RWPE2 (cell line): ENCODE data around the gene BARHL2.

ENCODE experiments used
- ATAC-seq: fragments of 200-7000 bp; cut with Tn5 transposase; 3 replicates; pipeline ENCODE4 v1.9.1; 2021; ENCODE audit warnings: low read depth
- DNase-seq: peaks from one replicate; pipeline ENCODE4 v3.0.0-alpha.2; 2020; ENCODE audit warnings: low spot score
- H3K27ac ChIP-seq: fragments of 450-650 bp; 2 replicates; pipeline ENCODE4 v1.5.1; 2017; ENCODE audit warnings: mild to moderate bottlenecking; ENCODE audit not compliant: poor library complexity, severe bottlenecking
- H3K27me3 ChIP-seq: fragments of 250-450 bp; sonication (Bioruptor Pico); 2 replicates; pipeline ENCODE4 v1.5.1; 2021; ENCODE audit warnings: mild to moderate bottlenecking, moderate library complexity; ENCODE audit not compliant: insufficient read depth, poor library complexity, severe bottlenecking
- H3K36me3 ChIP-seq: fragments of 250-450 bp; sonication (Bioruptor Pico); 2 replicates; pipeline ENCODE4 v1.5.1; 2020; ENCODE audit warnings: low read depth, mild to moderate bottlenecking, moderate library complexity
- H3K4me1 ChIP-seq: fragments of 250-450 bp; sonication (Bioruptor Pico); 2 replicates; pipeline ENCODE4 v1.5.1; 2021; ENCODE audit warnings: mild to moderate bottlenecking, moderate library complexity; ENCODE audit not compliant: insufficient read depth, poor library complexity, severe bottlenecking
- H3K4me3 ChIP-seq: fragments of 250-450 bp; sonication (Bioruptor Pico); 2 replicates; pipeline ENCODE4 v1.5.1; 2021; ENCODE audit warnings: mild to moderate bottlenecking, moderate library complexity; ENCODE audit not compliant: severe bottlenecking
- H3K9me3 ChIP-seq: fragments of 250-450 bp; sonication (Bioruptor Pico); 2 replicates; pipeline ENCODE4 v1.5.1; 2021; ENCODE audit warnings: mild to moderate bottlenecking, moderate library complexity; ENCODE audit not compliant: severe bottlenecking
- TF ChIP-seq, protein P1 (sequence below): fragments of 450-650 bp; IDR thresholded peaks from one replicate; pipeline ENCODE4 v1.5.1; 2017; ENCODE audit warnings: mild to moderate bottlenecking, moderate library complexity; ENCODE audit not compliant: poor library complexity, severe bottlenecking

BARHL2 gene

DNA sequence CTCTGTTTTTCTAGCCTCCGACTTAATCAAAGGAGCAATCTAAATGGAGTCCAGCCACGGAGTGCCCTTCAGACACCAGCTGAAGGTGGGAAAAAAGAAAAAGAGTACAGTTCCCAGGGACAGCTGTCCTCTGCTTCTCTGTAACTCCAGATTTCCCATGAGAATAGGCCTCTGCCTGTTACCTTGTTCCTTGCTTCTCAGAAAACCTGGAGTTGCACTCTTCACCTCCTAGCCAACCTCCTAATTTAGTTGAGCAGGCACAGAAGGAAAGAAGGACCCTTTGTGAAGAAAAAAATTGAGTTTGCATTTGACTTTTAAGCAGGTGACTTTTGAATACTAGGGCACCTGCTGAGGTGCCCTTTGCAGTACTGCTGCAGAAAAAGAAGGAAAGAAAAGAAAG lies 8.3 kb downstream of the BARHL2 start:
- ATAC-seq (no peak), DNase-seq (no peak)
- no peaks in the 10 kb centered on the region for H3K36me3 ChIP-seq
- peaks cover 98% of the 10 kb centered on the region for H3K27me3 ChIP-seq
- no peaks in the 10 kb centered on the region for H3K9me3 ChIP-seq
- H3K27ac ChIP-seq, result no peak overlapping the region
- TF ChIP-seq, protein P1, sequence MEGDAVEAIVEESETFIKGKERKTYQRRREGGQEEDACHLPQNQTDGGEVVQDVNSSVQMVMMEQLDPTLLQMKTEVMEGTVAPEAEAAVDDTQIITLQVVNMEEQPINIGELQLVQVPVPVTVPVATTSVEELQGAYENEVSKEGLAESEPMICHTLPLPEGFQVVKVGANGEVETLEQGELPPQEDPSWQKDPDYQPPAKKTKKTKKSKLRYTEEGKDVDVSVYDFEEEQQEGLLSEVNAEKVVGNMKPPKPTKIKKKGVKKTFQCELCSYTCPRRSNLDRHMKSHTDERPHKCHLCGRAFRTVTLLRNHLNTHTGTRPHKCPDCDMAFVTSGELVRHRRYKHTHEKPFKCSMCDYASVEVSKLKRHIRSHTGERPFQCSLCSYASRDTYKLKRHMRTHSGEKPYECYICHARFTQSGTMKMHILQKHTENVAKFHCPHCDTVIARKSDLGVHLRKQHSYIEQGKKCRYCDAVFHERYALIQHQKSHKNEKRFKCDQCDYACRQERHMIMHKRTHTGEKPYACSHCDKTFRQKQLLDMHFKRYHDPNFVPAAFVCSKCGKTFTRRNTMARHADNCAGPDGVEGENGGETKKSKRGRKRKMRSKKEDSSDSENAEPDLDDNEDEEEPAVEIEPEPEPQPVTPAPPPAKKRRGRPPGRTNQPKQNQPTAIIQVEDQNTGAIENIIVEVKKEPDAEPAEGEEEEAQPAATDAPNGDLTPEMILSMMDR, result no peak
- no peaks in the 10 kb centered on the region for H3K4me1 ChIP-seq
- no peak overlapping the region for H3K4me3 ChIP-seq

DNA sequence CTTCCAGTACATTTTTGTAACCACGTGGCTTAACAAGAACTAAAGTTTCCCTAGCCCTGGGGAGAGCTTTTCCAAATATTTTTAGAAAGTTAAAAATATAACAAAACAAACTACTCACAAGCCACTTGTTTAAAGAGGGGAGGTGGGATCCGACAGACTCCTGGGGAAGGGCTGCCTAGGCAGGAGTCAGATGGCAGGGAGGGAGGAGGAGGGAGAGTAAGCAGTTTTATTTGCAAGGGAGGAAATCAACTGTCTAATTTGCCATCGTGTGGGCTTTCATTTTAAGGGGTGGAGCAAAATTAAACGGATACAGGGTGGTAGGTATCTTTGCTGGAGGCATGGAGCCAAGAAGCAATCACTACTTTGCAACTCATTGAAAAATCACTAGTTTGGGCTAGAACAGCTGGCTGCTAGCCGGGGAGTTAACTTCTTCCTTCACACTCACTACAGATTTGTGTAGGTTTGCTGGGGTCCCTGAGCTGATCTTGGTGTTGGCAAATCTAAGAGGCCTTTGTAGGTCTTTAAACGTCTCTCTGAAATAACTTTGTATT lies 8.8 kb downstream of the BARHL2 start:
- Histone ChIP-seq H3K4me3 (no peak overlapping the region), H3K9me3 (no peaks in the 10 kb centered on the region), H3K36me3 (no peaks in the 10 kb centered on the region), H3K4me1 (no peaks in the 10 kb centered on the region), H3K27ac (no peak overlapping the region), H3K27me3 (peaks cover 98% of the 10 kb centered on the region)
- TF ChIP-seq, protein P1, result no peak
- DNase-seq, result no peak
- ATAC-seq, result no peak

- TF ChIP-seq, protein P1, result no peak
- DNase-seq (no peak), ATAC-seq (peak; percentile 80)
- no peaks in the 10 kb centered on the region for H3K4me1 ChIP-seq
- no peak overlapping the region for H3K27ac ChIP-seq
- peaks cover 93% of the 10 kb centered on the region for H3K27me3 ChIP-seq
- H3K4me3 ChIP-seq, result no peak overlapping the region
- H3K36me3 ChIP-seq, result no peaks in the 10 kb centered on the region
- no peaks in the 10 kb centered on the region for H3K9me3 ChIP-seq
Measured at GRCh38 chr1:90707363-90707710, 9.8 kb downstream of the BARHL2 start.

GRCh38 chr1:90706437-90707362 lies 10.4 kb downstream of the BARHL2 start:
- peaks cover 89% of the 10 kb centered on the region for H3K27me3 ChIP-seq
- TF ChIP-seq, protein P1, result no peak

GRCh38 chr1:90705956-90706355 lies 11.1 kb downstream of the BARHL2 start:
- Histone ChIP-seq H3K9me3 (no peaks in the 10 kb centered on the region), H3K4me1 (no peaks in the 10 kb centered on the region), H3K36me3 (no peaks in the 10 kb centered on the region), H3K27me3 (peaks cover 89% of the 10 kb centered on the region), H3K27ac (no peak overlapping the region), H3K4me3 (no peak overlapping the region)
- ATAC-seq, result no peak
- no peak for DNase-seq
- TF ChIP-seq, protein P1, result no peak

More at GRCh38 chr1:90706437-90707362, 10.4 kb downstream of the BARHL2 start:
- H3K4me3 ChIP-seq, result no peak overlapping the region
- DNase-seq (no peak), ATAC-seq (peak; percentile 35; the same call in 1 of the 3 replicates)
- H3K9me3 ChIP-seq, result no peaks in the 10 kb centered on the region
- no peaks in the 10 kb centered on the region for H3K4me1 ChIP-seq
- H3K27ac ChIP-seq, result no peak overlapping the region
- H3K36me3 ChIP-seq, result no peaks in the 10 kb centered on the region
